ENCODE measurements around the gene UNKL. TPM values are rescaled to one million over a fixed set of nuclear protein-coding genes. Genes with fewer than 3 reads are reported as not detected.

Gene UNKL
- total RNA-seq, 1 donor from 2014 or later, result 14.5 TPM

DNA sequence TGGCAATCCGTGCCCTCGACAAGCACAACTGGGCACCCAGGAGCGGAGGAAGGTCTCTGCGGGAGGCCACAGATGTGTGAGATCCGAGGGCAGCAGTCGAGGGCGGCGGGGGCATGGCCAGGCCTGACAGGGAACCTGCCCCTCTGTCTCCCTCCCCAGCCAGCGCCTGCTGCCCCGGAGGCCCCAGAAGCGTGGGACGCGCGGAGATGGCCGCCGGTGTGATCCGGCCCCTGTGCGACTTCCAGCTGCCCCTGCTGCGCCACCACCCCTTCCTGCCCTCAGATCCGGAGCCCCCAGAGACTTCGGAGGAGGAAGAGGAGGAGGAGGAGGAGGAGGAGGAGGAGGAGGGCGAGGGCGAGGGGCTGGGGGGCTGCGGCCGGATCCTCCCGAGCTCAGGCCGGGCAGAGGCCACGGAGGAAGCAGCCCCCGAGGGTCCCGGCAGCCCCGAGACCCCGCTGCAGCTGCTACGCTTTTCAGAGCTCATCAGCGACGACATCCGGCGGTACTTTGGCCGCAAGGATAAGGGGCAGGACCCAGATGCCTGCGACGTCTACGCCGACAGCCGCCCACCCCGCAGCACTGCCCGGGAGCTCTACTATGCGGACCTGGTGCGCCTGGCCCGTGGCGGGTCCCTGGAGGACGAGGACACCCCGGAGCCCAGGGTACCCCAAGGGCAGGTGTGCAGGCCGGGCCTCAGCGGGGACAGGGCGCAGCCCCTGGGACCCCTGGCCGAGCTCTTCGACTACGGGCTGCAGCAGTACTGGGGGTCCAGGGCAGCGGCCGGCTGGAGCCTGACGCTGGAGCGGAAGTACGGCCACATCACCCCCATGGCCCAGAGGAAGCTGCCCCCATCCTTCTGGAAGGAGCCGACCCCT, 18.1 kb upstream of the UNKL start:
- no peak for DNase-seq (ENCODE audit: low spot score)

DNA sequence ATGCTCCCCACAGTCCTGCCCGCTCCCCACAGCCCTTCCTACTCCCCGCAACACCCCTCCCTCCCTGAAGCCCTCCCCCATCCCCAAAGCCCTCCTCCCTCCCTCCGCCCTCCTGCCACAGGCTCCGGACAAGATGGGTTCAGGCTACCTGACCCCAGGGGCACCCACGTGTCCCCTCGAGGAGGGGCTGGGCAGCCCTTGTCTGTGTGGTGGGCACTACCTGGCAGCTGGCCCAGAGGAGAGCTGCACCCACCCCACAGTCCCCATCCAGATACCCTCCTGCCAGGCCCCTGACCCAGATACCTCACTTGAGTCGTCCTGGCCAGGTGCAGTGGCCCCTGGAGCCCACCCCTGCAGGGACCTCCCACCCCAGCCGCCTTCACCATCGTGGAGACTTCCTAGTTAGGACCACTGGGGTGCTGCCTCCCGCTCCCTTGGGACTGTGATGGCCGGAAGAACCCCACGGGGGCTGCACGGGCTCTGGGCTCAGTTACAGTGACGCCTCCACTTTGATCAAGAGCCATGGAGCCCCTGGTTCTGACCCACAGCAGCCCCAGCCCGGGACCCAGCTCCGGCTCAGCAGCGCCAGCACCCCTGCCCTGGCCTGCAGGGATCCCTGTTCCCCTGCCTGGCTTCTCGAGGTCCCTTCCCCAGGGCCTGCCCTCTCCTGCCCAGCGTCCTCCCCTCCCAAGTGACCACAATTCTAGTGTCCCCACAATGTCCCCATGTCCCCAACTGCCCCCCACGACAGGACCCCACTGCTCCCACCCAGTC, 17.2 kb upstream of the UNKL start:
- no peak for DNase-seq (ENCODE audit: low spot score)

DNA sequence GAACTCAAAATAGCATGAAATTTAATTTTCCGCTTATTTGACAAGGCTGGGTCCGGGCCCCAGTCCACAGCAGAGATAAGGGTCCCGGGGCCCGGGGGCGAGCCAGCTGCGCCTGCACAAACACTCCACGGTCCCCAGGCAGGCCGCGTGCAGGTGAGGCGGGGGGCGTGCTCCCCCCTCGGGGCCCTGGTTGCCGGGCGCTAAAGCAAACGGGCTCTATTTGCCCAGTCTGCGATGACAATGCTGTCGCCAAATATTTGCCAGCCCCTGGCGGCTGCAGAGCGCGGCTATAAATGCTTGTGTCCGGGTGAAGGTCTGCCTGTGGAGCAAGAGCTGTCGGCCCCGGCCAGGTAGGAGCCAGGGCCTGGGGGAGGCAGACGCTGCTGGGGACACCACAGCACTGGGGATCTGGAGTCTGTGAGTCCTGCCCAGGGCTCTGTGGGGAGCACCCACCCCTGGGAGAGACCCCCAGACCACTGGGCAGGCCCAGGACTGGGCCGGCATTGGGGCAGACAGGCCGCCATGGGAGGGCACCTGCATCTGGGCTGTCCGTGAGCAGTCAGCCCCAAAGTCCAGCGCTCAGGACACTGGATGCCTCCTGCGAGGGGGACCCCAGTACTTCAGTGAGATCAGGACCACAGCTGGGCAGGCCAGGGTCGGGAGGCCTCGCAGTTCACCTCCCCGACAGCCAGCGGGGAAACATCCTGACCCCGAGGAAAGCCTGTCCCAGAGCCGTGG, 16.4 kb upstream of the UNKL start, which contains the start of gene PERCC1:
Gene PERCC1, plus strand, starts transcription at position 320 of the 738 bp plus-strand sequence. CDS start 1,516 bp downstream, outside the sequence.
- DNase-seq (ENCODE audit: low spot score), result no peak

DNA sequence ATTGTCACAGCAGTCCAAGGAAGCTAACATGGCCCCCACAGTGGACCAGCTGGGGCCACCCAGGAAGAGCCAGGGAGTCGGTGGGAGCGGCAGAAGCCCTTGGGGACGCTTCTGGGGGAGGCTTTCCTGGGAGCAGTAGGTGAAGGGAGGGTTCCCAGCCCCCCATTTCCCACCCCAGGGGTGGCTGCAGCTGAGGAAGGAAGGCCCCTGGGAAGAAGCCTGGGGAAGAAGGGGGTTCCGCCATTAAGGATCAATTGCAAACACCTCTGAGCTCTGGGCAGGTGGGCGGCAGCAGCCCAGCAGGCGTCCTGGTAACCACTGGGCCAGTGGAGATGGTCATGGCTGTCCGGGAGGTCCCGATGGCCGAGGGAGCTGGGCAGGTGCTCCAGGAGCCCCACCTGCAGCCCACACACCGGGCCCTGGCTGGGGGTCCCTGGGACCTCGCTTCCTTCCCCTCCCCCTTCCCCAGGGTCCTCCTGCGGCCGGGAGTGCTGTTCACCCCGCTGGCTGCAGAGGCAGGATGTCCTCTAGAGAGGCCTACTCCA, 15.8 kb upstream of the UNKL start:
- no peak for DNase-seq (ENCODE audit: low spot score)

DNA sequence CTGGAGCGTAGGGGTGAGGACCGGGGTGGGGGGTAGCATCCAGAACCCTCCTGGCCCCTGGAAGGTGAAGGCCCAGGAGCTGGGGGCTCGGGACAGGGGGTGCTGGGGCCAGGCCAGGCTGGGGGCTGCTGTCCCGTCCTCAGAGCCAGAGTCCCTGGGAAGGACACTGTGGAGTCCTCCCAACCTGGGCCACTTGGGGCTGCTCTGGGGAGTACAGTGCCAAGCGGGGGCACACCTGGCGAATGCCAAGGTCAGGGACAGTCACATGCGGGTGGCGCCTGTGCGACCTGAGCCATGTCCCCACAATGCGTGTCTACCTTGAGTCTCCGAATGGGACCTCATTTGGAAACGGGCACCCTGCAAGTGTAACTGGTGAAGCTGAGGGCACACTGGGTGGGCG, 15.1 kb upstream of the UNKL start:
- DNase-seq (ENCODE audit: low spot score), result no peak

DNA sequence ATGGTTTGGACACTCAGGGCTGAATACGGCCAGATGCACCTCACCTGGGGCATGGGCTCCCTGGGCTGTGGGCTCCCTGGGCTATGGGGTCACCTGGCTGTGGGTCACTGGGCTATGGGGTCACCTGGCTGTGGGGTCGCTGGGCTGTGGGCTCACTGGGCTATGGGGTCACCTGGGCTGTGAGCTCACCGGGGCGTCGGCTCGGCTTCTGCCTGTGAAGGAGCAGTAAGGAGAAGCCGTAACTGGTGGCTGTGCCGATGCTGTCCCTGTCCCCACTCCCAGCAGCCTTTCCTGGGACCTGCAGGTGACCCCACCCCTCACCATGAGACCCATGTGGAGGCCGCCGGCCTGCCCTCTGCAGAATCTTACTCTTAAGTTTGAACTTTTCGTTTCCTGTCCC, 14.5 kb upstream of the UNKL start:
- no peak for DNase-seq (ENCODE audit: low spot score)

DNA sequence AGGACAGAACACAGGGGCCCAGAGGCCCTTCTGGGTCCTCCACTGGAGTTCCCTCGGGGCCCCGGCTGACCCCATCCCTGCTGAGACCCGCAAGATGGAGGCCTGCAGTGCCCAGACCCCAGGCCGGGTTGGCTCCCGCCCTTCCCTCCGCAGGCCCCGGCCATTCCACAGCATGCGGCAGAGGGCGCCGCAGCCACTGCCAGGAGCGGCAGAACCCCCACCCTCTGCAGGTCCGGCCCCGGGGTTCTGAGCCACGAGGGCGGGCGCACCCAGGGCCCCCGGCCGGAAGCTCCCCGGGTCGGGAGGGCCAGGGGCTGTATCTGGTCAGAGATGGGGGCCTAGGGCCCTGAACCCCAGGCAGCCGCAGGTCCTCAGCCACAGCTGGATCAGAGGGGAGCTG, 14.0 kb upstream of the UNKL start:
- DNase-seq (ENCODE audit: low spot score), result no peak

DNA sequence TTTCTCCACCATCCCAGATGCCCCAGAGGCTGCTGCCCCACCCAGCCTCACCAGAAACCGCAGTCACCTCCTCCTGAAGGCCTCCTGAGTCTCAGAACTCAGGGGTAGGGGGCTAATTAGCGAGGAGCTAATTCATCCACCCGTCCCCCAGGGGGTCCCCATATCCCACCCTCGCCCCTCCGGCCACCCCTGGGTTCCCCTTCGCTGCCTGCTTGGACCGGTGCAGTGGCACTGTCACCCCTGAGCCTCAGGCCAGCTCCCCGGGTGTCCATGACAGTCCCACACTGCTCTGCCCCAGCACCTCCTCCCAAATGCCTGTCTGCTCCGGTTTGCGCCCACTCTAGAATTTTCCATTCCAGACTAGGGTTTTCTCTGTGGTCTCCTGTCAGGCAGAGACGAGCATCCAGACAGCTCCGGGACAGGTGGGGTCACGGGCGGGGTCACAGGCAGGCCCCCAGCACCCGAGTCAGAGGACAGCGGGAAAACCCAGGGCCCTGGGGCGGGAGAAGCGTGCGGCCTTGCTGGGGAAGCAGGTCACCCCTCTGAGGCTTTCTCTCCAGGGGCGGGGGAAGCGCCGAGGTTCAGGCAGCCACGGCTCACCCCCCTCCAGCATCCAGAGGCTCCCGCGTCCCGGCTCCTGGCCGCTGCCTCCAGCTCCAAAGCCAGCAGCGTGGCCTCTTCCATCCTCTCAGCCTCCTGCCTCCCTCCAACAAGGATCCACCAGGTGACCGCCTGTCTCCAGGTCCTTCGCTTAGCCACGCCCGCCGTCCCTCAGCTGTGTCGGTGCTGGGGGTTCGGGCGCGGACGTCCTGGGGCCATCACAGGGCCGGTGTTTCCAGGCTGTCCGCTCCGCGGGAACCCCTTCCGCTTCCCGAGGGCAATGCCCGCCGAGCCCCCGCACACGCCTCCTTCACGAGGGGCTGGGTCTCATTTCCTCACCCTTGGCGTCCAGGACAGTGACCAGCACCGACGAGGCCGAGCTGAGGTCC, 13.3 kb upstream of the UNKL start:
- DNase-seq (ENCODE audit: low spot score), result no peak

DNA sequence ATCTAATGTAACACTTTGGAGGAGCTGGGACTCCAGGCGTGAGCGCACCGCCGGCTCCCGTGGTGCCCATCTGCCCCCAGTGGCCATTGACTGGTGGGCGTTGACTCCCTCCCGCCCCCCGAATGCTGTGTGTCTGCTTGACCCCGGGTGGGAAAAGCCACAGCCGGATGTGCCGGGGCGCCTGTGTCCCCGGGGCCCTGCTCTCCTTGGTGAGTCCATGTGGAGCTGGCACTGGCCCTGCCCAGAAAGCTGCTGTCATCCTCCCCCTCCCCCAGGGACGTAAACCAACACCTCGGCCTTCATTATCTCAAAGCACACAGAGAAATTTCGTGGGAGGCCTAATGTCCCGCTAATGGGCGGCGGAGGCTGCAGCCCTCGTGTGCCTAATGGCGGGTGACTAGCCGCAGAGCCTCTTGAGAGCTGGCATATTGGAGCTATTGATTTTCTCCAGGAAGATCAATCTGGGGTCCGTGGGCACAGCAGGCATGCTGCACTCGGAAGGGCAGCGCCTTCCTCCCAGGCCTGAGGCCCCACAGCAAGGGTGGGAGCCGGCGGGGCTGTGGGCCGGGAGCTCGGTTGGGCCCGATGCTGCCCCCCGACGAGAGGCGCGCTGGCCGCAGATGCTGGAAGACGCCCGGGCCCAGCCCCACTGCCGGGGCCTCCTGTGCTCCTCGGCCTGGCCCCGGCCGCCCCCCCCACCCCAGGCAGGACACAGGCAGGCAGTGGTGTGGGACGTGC, 12.4 kb upstream of the UNKL start:
- no peak for DNase-seq (ENCODE audit: low spot score)

DNA sequence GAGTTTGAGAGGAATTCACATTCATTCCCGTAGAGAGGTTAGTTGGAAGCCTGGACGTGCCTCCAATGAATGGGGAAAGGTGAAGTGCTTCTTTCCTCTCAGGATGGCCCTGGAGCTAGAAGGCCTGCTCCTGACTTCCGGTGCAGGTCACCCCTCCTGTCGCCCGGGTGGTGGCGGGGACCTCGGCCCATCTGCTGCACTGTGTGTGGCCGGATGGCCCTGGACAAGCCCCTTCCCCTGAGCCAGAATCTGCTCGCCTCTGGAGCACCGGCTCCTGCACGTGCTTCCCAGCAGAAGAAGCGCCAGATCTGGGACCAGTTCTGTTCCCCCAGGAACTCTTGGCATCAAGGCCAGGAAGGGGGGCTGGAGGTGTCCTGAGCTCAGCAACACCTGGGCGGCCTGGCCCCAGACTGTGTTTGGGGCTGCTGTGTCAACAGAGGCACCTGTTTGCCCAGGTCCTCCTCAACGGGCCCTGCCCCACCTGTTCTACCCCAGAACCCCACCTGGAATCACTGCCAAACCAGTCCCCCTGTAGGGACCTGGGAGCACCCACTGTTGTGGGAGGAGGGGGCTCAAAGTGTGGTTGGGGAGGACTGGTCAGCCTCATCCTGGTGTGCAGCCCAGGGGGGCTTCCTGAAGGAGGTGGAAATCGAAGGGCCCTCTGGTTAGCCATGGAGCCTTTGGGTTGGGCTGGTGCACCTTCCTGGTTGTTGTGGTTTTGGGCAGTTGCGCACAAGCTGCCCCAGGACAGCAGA, 11.3 kb upstream of the UNKL start:
- DNase-seq (ENCODE audit: low spot score), result no peak

DNA sequence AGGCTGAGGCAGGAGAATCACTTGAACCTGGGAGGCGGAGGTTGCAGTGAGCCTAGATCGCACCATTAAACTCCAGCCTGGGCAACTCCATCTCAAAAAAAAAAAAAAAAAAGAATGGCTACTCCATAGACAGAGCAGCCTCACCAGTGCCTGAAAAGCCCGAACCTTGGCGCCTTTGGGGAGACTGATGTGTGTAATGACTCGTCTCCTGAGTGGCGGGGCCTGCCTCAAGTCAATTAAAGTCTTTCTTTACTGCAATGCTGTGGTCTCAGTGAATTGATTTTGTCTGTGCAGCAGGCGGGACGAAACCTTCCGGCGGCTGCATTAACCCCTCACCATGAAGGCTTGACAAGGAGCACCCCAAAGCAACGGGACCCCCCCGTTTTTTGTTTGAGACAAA, 9.5 kb upstream of the UNKL start:
- DNase-seq (ENCODE audit: low spot score), result no peak

DNA sequence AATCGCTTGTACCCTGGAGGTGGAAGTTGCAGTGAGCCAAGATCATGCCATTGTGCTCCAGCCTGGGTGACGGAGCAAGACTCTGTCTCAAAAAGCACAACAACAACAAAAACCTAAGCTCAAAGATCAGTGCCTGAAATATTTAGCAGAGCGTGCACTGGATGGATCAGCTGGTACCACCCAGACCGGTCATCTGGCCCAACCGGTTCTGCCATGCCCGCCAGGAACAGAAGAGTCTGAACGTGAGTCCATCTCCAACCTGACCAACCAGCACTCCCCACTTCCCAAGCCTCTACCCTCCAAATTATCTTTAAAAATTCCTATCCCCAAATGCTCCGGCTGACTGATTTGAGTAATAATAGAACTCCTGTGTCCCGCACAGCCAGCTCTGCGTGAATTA, 7.6 kb upstream of the UNKL start:
- DNase-seq (ENCODE audit: low spot score), result no peak

DNA sequence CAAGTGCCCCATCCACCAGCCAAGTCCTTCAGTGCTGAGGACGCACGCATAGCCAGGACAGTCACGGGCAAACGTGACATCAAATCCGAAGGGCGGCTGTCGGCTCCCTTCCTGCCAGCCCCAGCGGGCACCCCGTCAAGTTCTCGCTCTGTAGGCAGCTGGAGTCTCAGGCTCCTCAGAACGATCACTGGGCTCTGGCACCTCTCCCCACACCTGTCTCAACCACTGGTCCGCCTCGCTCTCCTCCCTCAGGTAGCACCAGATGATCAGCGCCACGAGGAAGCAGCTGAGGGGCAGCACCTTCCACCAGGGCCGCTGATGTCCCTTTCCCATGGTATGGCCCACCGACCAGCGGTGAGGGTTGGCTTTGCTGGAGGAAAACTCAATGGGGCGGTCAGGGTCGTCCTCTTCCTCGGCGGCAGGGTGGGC, 5.6 kb upstream of the UNKL start:
- DNase-seq (ENCODE audit: low spot score), result no peak

DNA sequence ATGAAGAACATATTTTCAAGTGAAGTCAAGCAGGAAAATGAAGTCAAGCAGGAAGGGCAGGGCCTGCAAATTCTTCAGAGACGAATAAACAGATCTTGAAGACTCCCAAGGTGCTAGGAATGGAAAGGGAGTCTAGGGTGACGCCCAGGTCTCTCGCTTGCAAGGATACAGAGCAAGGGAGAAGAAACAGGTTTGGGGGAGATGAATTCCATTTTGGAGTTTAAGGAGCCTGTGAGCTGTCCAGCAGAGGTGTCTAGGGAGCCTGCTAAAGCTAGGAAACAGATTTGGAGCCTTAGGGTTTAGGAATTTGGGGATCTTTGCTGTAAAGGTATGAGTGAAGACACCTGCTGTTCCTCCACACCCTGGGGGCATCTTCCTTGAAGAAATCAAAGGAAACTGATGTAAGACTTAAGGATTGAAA, 2.0 kb upstream of the UNKL start:
- DNase-seq (ENCODE audit: low spot score), result no peak

DNA sequence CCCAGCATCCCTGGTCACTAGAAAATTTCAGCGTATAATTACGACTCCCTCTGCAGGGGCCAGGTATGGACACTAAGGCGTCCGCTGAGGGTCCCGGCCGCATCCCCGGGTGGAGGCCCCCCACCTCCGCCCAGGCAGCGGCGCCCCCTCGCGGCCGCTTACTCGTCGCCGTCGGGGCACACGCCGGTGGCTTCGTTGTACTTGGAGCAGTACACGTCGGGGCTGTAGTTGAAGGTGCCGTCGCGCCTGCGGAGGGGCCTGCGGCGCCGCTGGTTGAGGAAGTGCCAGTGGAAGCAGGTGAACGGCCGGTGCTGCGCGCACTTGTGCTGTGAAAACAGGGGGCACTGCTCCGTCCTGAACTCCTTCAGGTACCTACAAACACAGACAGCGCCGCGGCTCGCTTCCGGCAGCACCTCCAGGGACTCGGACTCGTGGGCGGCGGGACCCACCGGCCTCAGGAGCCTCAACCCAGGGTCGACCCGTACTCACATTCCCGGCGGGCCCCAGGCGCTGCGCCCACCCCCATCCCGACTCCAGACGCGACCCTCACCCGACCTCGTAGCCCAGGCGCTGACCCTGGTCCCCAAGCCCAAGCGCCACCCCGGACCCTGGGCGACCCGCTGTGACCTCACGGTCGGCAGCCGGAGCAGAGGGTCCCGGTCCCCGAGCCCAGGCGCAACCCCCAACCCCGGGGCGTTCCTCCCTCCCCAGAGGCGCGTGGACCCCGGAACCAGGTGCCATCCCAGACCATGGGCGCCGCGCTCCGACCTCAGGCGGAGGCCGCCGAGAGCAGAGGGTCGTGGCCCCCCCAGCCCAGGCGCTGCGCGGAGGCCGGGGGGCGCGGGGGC, 596 bp downstream of the UNKL start:
- no peak for DNase-seq (ENCODE audit: low spot score)

DNA sequence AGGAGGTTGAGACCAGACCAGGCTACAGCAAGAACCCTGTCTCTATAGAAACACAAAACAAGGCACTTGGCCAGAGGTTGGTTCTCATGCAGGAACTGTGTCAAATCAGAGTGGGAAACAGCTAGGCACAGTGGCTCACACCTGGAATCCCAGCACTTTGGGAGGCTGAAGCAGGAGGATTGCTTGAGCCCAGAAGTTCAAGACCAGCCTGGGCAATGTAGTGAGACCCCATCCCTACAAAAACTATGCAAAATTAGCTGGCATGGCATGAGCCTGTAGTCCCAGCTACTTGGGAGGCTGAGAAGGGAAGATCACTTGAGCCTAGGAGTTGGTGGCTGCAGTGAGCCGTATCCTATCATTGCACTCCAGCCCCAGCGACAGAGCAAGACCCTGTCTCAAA, 1.7 kb downstream of the UNKL start:
- no peak for DNase-seq (ENCODE audit: low spot score)

DNA sequence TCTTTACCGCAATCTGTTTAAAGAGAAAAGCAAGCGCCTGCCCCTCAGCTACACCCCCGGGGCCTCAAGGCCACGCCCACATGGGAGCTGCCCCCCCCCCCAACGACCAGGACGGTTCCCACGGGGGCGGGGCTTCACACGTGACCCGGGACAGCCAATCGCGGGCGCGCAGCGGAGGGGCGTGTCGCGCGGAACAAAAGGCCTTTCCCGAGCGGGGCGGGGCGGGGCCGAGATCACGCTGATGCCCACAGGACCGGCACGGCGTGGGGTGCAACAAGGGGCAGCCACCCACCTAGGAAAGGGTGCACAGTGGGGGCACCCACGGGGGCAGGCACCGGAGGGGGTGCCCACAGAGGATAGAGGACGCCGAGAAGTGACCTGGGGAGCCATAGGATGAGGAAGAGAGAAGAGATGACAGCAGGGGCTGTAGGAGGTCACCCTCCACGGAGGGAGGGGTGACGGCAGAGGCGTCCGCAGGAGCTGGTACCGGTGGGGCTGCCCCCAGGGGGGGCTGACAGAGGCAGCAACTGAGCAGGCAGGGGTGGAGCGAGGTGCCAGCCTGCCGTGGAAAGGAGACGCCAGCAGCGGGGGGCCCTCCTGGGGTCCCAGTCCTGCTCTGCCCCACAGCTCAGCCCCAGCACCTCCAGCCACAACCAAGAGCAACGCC, 6.2 kb downstream of the UNKL start:
- DNase-seq (ENCODE audit: low spot score), result peak; percentile 98

Measured in mesenteric fat pad (tissue), 1 donor.